Measurements from ENCODE around the gene SMIM3.
"Not testable (repeated sequence)": the region's sequence is repeated elsewhere in the genome, so short reads cannot be mapped to it uniquely, and the experiment has no call there.

SMIM3 gene

GRCh38 chr5:150778517-150779396 is at the start of gene SMIM3:
SMIM3 (plus strand) TSS chr5:150778757; CDS start chr5:150795441, 16,684 bp downstream.
- peak; percentile 47 for DNase-seq (ENCODE audit: low read depth)

- no peak for DNase-seq (ENCODE audit: low read depth)
Measured at GRCh38 chr5:150729859-150730258, 48.7 kb upstream of the SMIM3 start.

- DNase-seq (ENCODE audit: low read depth) = no peak
Measured at GRCh38 chr5:150731669-150732242, 46.8 kb upstream of the SMIM3 start.

GRCh38 chr5:150734579-150735384 is 43.8 kb upstream of the SMIM3 start:
- DNase-seq (ENCODE audit: low read depth) = no peak

- no peak for DNase-seq (ENCODE audit: low read depth)
Measured at GRCh38 chr5:150738862-150739261, 39.7 kb upstream of the SMIM3 start.

DNA sequence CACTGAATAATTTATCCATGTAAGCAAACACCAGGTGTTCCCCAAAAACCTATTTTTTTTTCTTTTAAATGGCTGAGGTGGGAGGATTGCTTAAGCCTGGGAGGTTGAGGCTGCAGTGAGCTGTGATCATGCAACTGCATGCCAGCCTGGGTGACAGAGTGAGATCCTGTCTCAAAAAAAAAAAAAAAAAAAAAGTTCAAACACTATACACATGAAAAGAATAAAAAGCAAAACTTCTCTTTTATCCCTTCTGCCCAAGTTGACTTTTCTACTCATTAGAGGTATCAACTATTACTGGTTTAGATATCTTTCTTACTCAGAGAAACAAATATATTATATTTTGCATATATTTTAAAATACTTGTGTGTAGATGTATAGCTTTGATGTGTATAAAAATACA is 37.6 kb upstream of the SMIM3 start:
- DNase-seq (ENCODE audit: low read depth) = no peak

DNA sequence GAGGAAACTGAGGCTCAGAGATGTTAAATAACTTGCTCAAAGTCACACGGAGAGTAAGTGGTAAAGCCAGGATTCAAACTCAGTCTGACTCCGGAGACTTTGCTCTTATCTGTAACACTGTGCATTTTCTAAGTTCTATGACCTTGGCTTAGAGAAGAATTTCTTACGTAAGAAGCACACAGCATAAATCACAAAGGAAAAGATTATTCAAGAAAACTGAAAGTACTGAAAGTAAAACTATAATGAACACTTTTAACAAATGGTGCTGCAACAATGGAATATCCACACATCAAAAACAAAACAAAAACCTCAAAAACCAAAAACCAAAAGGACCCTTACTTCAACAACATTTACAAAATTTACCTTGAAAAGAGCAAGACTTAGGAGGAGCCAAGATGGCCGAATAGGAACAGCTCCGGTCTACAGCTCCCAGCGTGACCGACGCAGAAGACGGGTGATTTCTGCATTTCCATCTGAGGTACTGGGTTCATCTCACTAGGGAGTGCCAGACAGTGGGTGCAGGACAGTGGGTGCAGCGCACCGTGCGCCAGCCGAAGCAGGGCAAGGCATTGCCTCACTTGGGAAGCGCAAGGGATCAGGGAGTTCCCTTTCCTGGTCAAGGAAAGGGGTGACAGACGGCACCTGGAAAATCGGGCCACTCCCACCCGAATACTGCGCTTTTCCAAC is 36.0 kb upstream of the SMIM3 start:
- not testable (repeated sequence) for DNase-seq (ENCODE audit: low read depth)

- not testable (repeated sequence) for DNase-seq (ENCODE audit: low read depth)
Measured at GRCh38 chr5:150743142-150743488, 35.4 kb upstream of the SMIM3 start.

DNA sequence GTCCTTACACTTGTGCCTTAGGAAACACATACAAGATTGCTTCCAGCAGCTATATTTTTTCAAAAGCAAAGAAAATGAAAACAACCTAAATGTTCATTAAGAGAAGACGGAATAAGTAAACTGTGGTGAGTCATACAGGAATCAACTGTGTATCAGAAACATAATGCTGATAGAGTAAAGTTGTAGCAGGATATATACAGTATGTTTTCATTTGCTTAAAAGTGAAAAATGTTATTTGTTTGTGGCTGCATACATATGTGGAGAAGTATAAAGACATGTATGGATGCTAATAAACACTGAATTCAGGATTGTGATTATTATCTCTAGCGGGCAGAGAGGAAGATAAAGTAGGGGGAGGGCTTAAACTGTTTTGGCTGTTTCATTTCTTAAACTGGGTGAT is 28.1 kb upstream of the SMIM3 start:
- DNase-seq (ENCODE audit: low read depth) = no peak

DNA sequence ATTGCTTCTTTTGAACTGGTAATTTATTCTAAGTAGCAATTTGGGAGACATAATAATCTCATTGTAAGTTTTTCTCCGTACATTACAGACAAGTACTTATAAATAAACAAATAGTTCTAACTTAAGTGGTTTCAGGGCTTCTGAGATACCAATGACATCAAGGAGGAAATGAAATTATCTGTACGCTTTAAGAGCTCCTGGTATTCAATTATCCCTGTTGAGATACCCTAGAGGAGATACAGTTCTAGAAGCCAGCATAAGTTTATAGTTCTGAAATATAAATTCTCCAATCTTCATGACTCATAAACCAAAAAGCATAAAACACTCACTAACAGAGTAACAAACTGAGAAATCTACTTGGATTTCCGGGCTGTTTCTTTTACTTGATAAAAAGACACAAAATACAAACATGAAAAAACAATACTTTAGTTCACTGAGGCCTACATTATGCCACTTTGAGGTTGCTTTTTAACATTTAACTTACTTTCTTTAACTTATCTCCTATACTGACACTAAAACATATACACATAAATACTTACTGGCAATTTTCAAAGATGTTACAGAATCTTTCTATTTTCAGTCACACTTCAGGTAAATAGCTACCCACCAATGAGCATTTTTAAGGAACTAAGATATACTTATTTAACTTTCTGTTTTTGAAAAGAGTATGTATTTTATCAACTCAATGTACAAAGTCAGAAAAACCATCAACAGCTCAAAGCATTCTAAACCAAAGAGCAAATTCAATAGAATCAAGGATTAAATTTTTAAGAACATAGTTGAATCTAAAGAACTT is 27.3 kb upstream of the SMIM3 start:
- no peak for DNase-seq (ENCODE audit: low read depth)

- no peak for DNase-seq (ENCODE audit: low read depth)
Measured at GRCh38 chr5:150753463-150753862, 25.1 kb upstream of the SMIM3 start.

DNA sequence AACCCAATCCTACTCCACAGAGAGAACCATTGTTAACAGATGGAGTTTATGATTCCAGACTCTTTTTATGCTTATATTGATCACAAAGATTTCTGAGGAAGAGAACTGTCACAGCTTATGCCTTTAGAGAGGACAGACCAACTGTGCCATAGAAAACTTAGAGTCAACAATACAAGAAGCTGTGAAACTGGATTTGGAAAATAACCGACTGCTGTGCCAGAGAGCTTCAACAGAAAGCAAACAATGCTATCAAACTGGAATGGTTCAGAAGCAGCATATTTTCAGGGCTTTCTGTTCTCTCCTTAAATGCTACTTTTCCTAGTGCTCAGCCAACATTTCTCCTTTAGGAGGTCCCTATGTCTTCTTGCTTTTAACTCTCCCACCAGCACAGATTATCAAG is 24.7 kb upstream of the SMIM3 start:
- no peak for DNase-seq (ENCODE audit: low read depth)

DNA sequence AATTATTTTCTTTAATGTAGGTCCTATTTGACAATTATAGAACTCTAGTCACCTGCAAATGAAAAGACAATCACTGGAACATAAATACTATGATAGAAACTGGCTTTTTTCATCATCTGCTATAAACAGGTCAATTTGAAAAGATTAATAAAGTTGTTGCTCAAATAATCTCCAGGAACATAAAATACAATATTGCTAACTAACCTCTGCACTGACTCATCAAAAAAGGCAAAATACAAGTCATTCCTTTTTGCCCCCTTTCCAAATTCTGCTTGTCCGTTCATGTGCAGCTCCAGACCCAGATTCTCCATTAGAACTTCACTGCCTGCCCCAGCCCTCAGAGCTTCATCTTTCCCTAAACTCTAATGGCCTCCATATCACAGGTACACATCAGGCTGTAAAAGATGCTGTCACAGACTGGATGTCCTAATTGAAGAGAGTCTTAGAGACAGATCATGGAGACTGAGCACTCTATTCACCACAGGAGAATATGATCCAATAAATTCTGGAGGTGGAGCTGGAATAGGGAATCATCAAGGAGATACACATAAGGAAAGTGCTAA is 21.4 kb upstream of the SMIM3 start:
- no peak for DNase-seq (ENCODE audit: low read depth)

DNA sequence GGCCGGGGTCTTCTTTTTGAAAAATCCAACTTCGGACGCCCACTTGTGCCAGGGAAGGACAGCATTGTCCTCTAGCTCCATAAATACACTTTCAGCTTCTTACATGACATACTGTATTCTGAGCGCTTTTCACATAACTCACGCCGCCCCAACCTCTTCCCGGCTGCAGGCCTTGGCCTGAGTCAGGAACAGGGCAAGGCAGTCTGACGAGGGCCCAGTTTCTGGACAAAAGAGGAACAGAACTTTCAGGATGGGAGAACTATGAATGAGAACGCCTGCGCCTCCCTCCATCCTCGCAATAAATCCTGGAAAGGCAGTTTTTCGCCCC is 20.4 kb upstream of the SMIM3 start:
- DNase-seq (ENCODE audit: low read depth) = no peak

GRCh38 chr5:150758531-150759333 is 19.8 kb upstream of the SMIM3 start, which contains the start of gene DCTN4:
DCTN4 (minus strand) TSS chr5:150759017; CDS start chr5:150758993, 24 bp downstream.
- peak; percentile 90 for DNase-seq (ENCODE audit: low read depth)

DNA sequence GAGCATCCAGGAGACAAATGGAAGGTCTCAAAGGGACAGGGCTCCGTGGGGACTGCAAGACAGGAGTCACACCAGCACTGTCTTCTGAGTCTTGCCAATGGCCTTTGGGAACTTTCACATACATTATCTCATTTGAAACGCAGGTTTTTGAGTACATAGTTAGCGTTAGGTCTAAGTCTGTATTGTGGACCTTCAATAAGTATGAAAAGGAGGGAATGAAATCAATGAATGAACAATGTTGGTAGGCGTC is 19.3 kb upstream of the SMIM3 start:
- DNase-seq (ENCODE audit: low read depth) = no peak

- DNase-seq (ENCODE audit: low read depth) = no peak
Measured at GRCh38 chr5:150762211-150762610, 16.3 kb upstream of the SMIM3 start.

DNA sequence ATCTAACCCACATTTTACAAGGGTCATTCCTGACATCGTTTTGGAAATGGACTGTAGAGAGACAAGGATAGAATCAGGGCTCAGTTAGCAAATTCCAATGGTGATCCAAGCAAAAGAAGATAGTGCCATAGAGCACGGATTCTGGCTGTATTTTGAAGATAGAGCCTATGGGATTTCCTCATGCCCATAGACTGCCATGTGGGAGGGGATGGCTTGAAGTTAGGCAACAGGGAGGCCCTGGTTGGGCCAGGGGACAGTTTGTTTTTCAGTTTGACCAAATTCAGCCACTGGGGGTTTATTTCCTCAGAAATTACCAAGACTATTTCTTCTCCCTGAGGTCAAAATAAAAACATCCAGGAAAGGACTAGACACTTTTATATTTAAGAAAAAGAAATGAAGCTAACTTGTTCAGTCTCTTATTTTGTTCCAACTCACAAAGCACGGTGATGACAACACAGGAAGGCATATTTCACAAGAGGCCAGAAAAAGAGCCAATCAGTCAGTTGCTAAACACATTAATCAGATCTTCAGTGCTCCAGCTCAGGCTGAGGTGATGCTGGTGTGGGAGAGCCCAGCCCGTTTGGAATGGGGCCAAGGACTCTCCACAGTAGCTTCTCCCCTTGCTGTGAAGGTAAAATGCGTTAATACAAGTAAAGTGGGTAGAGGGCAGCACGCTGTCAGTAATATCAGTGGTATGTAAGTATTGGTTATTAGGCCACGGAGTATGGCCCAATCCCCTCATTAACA is 15.4 kb upstream of the SMIM3 start:
- no peak for DNase-seq (ENCODE audit: low read depth)

- no peak for DNase-seq (ENCODE audit: low read depth)
Measured at GRCh38 chr5:150764530-150764929, 14.0 kb upstream of the SMIM3 start.
